Measurements from ENCODE around the gene OR56A1. TPM values are rescaled to one million over a fixed set of nuclear protein-coding genes. Genes with fewer than 3 reads are reported as not detected.

OR56A1 gene
- not detected for total RNA-seq

GRCh38 chr11:6030708-6031405, at the start of gene OR56A1:
Gene OR56A1, minus strand, starts transcription at chr11:6030758. Its CDS starts 3,066 bp downstream, at chr11:6027692.

GRCh38 chr11:6006846-6007245, 23.7 kb downstream of the OR56A1 start, which contains the start of gene OR56A4:
Gene OR56A4, minus strand, starts transcription at chr11:6006946. Its CDS starts 3,954 bp downstream, at chr11:6002992.

GRCh38 chr11:5986885-5987284, 43.7 kb downstream of the OR56A1 start, which contains the start of gene OR52L1:
Gene OR52L1, minus strand, starts transcription at chr11:5986985. Its CDS starts 55 bp downstream, at chr11:5986930.

Other genes with a start within 250 kb of the OR56A1 start
- gene OR52N5, start 247.4 kb downstream of the OR56A1 start, total RNA-seq = not detected
- gene OR52N1, start 239.5 kb downstream of the OR56A1 start, total RNA-seq = not detected
- not detected for gene OR52N2, start 221.8 kb downstream of the OR56A1 start, total RNA-seq
- not detected for gene OR52E6, start 188.9 kb downstream of the OR56A1 start, total RNA-seq
- gene OR52E8, start 173.1 kb downstream of the OR56A1 start, total RNA-seq = not detected
- gene OR52E4, start 150.1 kb downstream of the OR56A1 start, total RNA-seq = not detected
- gene OR52E5, start 137.6 kb downstream of the OR56A1 start, total RNA-seq = not detected
- gene OR56A3, start 88.5 kb downstream of the OR56A1 start, total RNA-seq = not detected
- not detected for gene OR56A5, start 62.3 kb downstream of the OR56A1 start, total RNA-seq
- not detected for gene OR52L1, start 43.8 kb downstream of the OR56A1 start, total RNA-seq
- not detected for gene OR56A4, start 23.8 kb downstream of the OR56A1 start, total RNA-seq
- not detected for gene OR56B4, start 76.9 kb upstream of the OR56A1 start, total RNA-seq
- gene OR52B2, start 139.6 kb upstream of the OR56A1 start, total RNA-seq = not detected
- not detected for gene OR52W1, start 168.5 kb upstream of the OR56A1 start, total RNA-seq
- gene C11orf42, start 174.8 kb upstream of the OR56A1 start, total RNA-seq = not detected
- 10 to 100 TPM; 24.1 to 24.3 TPM for gene FHIP1B, start 203.9 kb upstream of the OR56A1 start, total RNA-seq
- gene CNGA4, start 208.3 kb upstream of the OR56A1 start, total RNA-seq = under 1 TPM in 1 of 2 experiments, not detected in 1; 0.22 TPM
- not detected for gene CCKBR, start 229.1 kb upstream of the OR56A1 start, total RNA-seq

All from activated naive CD4-positive, alpha-beta T cell treated with anti-CD3 and anti-CD28 coated beads, Interleukin-2, amount 10 ng/mL, durations not matched to agents 5 hours and 36 hours (primary cell).